NCI-H2171 treated with DMSO at 0.1 percent for 48 hours (cell line): ENCODE data around the gene POU4F1.

Source experiments
- DNase-seq: peaks from one replicate; lab custom pipeline; 2025; lab: John Stamatoyannopoulos, UW

POU4F1 gene

DNA sequence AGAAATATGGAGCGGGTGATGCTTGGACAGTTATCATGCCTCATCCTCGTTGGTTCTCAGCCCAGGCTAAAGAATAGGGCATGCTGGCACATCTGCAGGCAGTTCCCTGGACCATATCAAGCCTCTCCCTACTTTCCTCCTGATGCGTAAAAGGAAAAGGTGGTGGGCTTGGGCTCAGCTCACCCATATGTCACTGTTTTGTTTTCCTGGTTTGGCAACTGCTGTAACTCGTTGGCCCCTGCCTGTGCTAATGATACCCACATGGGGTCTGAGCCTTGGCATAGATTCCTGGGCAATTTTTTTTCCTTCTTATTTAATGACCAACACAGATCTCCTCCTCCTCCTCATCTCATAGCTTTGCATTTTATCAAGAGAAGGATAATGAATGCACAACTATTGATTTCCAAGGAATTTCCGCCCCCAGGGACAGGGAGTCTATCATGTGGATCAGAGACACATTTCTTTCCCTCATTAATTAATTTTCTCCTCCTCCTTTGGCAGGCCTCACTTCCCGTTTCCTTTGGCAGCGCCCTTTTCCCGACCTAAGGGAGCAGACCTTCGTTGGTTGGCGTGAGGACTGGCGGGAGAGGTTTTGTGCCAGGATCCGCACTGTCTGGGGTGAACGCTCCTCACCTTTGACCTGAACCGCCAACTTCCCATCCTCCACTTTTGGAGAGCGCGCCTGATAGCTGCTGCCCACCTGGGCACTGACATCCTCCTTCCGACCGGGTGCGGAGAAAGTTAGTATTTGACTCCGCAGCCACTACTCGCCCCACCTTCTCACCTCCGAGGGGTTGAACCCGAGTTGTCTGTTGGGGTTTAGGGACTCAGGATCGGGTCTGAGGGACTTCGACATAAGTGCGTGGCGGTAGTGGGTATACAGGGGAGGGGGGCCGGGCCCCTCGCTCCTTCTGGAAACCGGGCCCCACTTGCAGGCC is 3.4 kb upstream of the POU4F1 start:
- peak; percentile 88 for DNase-seq

DNA sequence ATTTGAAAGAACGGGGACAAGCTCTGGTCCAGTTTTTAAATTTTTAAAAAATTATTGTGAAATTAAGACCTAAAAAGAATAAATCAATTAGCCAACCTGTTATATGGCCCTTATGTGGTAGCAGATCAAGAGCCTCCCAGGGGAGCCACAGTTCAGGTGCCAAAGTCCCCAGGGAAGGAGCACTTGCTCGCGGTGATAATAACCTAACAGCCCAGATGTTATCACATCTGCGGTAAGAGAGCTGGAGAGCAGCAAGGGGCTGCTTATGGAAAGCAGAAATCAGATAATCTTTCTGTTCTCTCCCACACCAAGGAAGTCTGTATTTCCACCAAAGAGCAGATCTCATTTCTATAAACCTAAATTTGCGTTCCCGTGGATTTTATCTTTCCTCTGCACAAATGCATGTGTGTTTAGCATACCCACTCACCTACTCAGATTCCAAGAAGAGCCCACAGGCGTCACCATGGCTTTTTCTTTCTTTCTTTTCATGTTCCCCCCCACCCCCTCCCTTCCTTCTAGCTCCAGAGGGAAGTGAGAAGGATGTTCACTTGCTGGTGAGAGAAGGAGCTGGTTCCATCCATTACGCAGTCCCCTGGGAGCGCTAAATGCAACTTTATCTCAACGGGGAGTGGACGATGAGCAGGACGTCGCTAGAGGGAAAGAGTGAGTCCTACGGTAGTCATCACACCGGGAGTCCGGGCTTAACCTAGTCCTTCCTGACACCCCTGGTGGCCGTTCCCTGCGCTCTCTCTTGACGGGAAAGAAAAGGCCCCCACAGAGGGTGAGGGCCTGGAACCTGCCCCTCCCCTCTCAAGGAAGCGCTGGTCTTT is 1.6 kb upstream of the POU4F1 start:
- peak; percentile 85 for DNase-seq

DNA sequence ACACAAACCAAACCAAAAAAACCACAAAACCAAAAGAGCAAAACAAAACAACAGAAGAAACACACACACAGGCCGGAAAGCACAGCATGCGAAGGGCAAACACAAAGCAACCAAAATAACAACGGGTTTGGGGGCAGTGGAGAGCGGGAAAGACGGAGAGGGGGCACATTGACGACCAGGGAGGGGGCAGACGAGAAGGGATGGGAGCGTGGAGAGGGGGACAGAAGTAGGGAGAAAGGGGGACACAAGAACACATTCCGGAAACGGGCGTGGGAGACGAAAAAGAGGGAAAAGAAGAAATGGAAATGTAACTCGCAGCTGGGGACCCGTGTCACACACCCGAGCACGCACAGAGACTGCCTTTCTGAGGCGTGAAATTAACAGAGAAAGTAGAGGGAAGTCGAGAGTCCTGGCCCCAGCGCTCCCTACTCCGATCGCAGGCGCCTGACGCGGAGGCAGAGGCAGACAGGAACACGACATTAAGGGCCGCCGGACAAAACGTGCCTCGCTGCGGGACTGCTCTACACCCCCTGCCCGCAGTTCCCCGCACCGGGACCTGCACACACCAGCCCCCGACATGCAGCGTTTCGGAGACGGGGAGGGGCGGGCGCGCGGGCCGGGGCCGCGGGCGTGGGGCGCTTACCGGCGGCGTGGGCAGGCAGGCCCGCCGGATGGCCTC is 652 bp downstream of the POU4F1 start:
- DNase-seq, result peak; percentile 20

DNA sequence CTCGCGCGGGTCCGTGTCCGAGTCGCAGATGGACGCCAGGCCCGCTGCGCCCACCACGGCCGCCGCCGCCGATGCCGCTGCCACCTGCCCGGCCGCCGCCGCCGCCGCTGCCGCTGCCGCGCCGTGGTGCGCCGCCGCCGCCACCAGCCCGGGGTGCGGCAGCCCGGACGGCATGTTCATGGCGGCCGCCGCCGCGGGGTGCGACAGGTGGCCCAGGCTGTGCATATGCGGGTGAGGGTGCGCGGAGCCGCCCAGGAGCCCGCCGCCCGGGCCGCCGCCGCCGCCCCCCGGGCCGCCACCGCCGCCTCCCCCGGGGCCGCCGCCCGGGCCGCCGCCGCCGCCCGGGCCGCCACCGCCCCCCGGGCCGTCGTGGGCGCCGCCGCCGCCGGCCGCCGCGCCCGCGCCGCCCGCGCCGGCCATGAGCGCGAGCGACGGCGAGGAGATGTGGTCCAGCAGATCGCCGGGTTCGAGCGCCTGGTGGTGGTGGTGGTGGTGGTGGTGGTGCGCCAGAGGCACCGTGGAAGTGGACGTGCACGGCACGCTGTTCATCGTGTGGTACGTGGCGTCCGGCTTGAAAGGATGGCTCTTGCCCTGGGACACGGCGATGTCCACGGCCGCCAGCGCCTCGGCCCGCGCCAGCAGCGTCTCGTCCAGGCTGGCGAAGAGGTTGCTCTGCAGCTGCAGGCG is 1.3 kb downstream of the POU4F1 start:
- DNase-seq, result no peak

DNA sequence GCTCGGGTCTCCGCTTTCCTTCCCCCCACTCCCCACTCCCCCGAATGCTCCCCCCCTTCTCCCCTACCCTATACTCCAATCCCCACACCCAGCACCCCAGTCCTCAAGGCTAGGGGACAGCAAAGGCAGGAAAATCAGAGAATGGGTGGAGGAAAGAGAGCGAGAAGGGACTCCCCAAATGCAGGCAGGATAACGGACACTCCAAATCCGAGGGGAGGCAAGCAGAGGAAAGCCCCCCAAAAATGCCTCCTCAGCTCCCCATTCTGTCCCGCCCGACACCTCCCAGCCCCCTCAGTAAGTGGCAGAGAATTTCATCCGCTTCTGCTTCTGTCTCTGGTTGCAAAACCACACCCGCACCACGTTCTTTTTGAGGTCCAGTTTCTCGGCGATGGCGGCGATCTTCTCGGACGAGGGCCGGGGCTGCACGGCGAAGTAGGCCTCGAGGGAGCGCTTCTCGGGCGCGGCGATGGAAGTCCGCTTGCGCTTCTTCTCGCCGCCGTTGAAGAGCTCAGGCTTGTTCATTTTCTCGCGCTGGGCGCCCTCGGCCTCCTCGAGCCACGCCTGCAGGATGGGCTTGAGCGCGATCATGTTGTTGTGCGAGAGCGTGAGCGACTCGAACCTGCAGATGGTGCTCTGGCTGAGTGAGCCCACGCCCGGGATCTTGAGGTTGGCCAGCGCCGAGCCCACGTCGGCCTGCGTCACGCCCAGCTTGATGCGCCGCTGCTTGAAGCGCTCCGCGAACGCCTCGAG is 2.1 kb downstream of the POU4F1 start:
- DNase-seq, result no peak

DNA sequence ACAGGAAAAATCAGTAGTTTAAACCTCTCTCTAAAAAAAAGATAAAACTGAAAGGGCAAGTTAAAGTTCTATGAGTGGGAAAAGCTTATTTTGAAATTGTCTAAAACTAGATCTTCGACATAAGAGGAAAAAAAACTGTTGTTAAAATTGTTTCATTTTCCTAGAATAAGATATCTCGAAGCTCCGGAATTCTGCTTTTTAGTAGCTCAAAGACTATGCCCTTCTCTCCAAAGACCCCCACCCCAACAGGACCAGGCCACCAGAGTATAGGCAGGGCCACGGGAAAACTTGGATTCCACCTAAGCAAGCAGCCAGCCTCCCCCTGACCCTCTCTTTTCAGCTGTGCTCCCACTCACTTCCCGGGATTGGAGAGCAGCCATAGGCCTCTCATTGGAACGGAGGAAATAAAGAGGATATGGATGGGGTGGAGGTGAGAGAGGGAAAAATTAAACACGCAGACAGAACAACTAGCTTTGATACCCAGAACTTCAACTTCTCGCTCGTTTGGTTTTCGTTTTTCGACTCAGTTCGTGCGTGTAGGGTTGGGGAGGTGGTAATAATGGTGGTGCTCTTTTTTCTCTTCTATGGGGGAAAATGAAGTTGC is 3.0 kb downstream of the POU4F1 start:
- DNase-seq, result no peak

DNA sequence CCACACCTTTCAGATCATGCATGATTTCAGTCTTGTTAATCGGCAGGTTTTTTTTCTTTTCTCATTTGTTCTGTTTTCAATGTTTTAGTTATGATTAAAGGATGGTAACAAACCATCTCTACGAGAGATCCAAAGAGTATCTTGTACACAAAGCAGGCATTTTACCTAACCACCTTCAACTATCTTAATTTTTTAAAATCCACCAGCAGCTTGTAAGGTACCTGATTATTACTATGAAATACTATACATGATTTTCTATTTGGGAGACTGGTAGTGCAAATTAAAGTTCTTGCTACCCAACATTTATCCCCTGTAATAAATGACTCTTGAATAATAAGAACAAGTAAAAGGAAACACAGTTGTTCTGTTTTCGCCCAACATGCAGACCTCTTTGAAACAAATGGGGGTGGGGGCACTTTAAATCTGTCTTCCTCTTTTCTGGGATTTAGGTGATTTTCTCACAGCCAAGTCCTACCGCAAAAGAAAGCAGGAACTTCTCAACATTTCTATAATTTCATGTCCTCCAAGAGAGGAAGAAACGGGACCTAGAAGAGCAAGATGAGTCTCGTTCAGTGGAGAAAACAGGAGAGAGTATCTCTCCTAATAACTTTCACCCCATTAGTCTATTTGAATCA is 3.6 kb downstream of the POU4F1 start:
- DNase-seq, result no peak

DNA sequence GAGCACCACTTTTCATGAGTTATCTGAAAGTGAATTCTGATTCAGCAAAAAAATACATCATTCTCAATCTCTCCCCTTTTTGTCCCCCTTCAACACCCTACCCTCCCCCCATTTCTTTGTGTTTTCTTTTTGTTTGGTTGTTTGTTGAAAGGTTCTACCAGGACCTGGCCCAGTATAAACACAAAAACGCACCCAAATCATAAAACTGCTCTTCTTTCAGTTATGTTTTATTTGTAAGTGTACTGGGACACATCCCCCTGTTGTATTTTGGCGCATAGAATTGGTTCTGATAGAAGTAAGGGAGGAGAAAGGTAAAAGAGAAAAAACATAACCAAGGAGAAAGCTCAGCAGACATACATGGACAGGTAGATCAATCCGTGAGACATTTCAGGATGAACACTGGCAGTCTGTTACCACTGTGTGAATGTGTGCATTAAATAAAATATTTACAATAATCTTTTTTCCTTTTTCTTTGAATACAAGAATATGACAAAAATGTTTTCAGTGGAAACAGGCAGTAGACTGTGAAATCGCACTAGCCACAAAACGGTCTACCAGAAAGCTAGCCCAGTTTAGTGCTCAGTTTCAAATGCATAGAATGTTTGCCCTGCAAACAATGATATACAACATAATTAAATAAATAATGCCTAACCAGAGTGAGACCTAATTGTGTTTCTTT is 4.2 kb downstream of the POU4F1 start:
- DNase-seq, result no peak

DNA sequence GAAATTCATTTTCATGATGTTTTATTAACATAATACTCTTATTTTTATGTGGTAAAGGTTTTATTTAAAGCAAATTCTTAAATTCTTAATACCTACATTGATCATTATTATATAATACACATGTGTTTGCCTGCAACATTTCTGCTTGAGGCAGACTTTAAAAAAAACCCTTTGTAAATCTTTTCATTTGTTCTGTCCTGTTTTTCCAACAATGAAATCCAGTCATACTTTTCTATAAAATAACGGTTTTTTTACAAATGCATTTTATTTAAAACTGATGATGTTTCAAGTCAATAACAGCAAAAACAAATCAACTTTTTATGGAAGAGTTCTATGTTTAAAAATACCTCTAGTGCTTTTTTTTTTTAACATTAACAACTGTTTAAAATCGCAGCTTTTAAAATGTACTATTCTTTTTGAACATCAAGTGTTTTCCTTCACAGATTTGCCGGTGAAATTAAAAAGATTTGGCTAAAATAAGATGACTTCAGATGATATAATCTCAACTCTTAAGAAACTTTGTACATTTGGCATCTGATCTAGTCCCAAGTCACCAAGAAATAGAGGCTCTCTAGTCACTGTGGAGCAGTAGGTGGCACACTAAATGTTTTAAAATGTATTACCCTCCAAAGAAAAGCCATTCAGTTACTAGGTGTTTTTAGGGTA is 5.1 kb downstream of the POU4F1 start:
- DNase-seq, result no peak

DNA sequence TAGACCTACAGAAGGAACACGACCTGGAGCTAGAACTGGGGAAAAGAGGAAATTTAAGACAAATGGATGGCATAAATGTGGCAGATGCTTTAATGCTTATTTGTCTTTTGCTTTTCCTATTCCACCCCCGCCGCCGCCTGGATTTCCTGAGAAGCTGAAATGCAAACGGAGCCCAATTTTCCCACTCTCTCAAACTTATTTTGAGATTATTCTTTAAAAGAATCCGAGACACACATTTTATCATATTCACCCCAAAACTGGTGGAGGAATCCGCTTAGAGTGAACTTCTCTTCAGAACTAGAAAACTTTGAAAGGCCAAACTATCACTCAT is 5.8 kb downstream of the POU4F1 start:
- DNase-seq, result no peak

DNA sequence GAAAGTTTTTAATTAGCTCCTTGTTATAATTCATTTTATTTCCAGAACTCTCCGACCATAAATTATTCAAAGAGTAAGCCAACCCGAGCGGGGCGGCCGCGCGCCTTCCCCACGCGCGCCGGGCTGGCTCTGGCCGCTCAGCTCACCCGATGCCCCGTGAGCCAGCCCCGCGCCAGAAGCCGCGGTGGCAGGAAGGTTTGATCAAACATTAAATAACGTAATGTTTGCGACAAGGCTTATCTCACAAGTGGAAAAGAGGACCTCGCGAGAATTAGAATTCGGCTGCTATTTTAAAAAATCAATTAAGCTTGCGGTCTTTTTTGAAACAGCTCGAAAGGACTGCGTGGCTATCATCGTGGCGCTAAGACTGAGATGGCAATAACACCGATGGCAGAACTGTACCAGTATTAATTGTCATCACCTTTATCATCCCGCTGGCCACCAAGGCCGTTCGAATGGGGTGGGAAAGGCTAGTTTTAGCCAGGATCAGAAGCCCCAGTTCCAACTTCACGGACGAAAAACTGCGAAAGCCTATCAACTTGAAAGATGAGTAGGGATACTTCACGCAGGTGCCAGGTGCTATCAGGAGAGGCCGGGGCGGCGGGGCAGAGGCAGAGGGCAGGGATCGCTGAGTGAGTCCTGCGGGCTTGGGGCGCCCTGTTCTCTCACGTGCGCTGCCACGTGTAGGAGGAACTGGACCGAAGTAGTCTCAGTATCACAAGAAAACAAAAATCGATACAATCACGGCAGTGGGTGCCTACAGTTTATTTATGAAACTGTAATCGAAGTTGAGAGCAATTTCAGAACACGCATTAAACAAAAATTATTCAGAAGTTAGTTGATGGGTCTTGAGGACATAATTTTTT is 6.4 kb downstream of the POU4F1 start:
- DNase-seq, result no peak

DNA sequence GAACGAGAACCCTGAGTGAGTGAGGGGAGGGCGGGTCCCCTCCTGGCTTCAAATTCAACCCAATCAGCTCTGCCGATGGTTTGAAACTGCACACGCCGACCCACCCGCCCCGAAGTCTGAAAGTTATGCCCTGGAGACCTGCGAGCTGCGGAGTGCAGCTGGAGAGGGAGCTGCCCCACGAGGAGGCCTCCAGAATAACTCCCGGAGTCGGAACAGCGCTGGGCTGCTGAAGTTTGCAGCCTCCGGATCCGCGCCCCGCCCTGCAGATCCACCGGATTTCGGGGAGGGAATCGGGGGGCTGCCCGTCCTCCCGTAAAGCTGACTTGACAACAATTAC is 7.0 kb downstream of the POU4F1 start:
- DNase-seq, result no peak

DNA sequence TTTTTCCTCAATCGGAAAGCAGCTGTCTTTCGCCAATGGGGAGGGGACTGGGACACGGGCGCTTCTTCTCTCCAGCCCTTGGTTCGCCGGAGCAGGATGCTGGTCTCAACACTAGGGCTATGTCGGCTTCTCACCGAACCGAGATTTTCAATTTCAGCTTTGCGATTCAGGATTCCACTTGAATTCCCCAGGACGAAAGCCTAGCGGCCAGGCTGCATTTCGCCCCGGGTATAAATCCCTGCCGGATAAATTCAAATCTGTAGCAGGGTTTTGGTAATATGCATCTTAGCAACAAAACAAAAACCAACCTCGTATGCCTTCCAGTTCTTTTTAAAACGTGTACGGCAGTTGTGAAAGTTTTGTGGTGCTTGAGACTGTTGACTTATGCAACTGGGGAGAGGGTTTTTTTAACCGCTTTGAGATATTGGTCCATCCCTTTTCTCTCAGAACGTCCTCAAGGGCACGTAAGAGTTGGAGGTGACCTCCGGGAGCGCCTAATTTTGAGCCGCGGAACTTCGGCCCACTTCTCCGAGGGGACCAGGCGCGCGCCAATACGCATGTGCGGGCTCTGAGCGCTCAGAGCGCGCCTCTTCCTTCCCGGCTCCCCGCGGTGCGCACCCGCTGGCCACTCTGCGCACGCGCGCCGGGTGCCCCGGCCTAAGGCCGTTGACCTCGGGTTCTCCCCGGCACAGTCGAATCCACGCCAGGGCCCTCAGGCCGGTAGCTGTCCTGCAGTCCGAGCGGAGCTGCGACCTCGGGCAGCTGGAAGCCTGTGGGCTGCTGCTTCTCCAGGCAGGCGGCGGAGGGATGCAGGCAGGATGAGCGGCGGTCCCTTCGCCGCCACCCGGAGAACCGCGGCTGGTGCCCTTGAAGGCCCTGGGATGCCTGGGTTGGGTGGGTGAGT is 7.6 kb downstream of the POU4F1 start:
- no peak for DNase-seq

DNA sequence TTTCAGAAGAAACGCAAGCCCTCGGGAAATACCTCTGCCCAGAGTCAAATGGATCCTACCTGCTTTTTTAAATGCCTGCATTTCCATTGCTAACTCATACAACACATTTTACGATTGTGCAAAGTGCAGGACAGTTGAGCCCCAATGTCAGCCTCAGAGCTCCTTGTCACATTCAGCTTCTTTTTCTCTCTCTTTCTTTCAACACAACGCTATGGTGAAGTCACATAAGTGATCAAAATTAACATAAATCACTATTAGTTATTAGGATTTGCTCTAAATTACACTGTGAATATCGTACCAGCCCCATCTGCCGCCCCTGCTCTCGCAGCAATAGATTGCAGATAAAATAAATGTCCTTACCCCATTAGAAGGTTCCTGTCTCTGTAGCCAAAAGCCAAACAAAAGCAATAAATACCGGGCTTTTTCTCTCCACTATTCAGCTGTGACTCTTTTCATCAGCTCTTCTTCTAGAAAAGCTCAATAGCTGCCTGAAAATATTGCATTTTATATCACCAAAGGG is 8.8 kb downstream of the POU4F1 start:
- peak; percentile 31 for DNase-seq

DNA sequence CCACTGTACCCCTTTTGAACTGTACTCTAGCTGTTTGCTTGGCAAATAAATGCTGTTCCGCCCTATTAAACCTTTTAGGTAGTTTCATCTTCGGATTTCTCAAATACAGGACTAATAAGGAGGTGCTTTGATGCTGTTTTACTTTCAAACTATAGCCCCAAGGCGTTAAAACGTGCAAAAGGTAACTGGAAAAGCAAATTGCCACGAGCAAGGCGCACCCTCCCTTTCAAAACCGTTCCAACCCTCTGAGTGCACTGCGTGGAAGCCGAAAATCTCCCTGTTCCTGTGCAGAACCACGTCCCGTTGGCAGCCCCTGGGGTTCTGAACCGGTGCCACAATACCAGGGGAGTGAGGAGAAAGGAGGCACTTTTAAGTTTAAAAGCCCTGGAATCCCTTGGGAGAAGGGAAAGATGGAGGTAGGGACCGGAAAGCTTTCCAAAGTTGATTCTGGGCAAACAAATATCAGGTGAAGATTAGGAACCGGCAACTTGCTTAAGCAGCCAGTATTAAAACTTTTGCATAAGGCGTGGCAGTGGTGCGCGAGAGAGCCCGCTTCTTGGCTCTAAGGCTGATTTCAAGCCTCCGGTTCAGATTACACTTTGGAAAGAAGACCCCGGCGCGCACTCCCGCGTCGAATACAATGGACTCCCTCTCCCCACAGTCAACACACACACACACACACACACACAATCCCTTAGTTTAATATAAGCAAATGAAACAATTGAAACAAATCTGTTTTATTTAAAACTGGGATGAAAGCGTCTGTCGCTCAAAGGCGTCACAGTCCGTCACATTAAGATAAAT is 9.5 kb downstream of the POU4F1 start:
- peak; percentile 52 for DNase-seq

DNA sequence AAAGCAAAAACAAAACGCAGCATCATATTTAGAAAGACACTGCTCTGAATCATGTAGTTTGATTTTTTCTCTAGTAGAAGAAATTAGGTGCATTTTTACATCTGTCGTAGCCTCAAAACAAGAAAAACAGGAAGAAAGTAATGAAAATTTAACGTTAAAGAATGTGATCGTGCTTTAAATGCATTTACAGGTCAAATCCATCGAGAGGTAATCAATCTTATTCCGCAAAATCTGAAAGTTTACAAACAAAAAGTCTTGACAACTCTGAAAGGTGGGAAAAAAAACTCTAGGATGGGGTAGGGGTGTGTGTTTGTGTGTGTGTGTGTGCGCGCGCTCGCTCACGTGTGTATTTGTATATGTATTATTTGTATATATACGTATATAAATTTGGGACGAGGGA is 10.2 kb downstream of the POU4F1 start:
- DNase-seq, result no peak
